ENCODE data around the gene JMY. TPM values are rescaled to one million over a fixed set of nuclear protein-coding genes. Genes with fewer than 3 reads are reported as not detected.
A peak's percentile ranks its signal among the peaks of the same experiment; 100 is the strongest.
"Not testable (repeated sequence)": the region's sequence is repeated elsewhere in the genome, so short reads cannot be mapped to it uniquely, and the experiment has no call there.

The JMY gene
- total RNA-seq, 3 donors from 2014 or later, result 5.2 to 7.8 (median 5.7) TPM

- Mint-ChIP-seq H3K4me3 (no peak overlapping the region), H3K36me3 (ENCODE audit: insufficient read depth) (no peaks in the 10 kb centered on the region), H3K4me1 (ENCODE audit: low read depth) (peaks cover 6% of the 10 kb centered on the region), H3K27me3 (ENCODE audit: low read depth) (no peaks in the 10 kb centered on the region), H3K9me3 (no peaks in the 10 kb centered on the region)
- ATAC-seq (no peak), DNase-seq (no peak)
These were observed 10.9 kb upstream of the JMY start for GRCh38 chr5:79225026-79225425.

DNA sequence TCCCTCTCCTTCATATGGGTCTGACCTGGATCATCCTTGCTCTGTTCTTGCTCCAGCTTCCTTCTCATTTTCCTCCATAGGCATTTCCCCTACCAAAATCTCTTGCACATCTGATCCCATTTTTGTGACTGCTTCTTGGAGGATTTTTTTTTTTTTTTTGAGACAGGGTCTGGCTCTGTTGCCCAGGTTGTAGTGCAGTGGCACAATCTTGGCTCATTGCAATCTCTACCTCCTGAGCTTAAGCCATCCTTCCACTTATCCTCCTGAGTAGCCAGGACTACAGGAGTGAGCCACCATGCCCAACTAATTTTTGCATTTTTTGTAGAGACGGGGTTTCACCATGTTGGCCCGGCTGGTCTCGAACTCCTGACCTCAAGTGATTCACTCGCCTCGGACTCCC, 10.5 kb upstream of the JMY start:
- ATAC-seq, result no peak
- Mint-ChIP-seq H3K4me3 (no peak overlapping the region), H3K36me3 (ENCODE audit: insufficient read depth) (no peaks in the 10 kb centered on the region), H3K4me1 (ENCODE audit: low read depth) (peaks cover 7% of the 10 kb centered on the region), H3K9me3 (no peaks in the 10 kb centered on the region), H3K27me3 (ENCODE audit: low read depth) (no peaks in the 10 kb centered on the region)
- DNase-seq, result no peak

GRCh38 chr5:79227484-79228025, 8.4 kb upstream of the JMY start:
- ATAC-seq (no peak), DNase-seq (no peak)
- peaks cover 7% of the 10 kb centered on the region for H3K4me1 Mint-ChIP-seq (ENCODE audit: low read depth)
- H3K27me3 Mint-ChIP-seq (ENCODE audit: low read depth), result no peaks in the 10 kb centered on the region
- H3K9me3 Mint-ChIP-seq, result no peaks in the 10 kb centered on the region
- no peaks in the 10 kb centered on the region for H3K36me3 Mint-ChIP-seq (ENCODE audit: insufficient read depth)
- H3K4me3 Mint-ChIP-seq, result no peak overlapping the region

DNA sequence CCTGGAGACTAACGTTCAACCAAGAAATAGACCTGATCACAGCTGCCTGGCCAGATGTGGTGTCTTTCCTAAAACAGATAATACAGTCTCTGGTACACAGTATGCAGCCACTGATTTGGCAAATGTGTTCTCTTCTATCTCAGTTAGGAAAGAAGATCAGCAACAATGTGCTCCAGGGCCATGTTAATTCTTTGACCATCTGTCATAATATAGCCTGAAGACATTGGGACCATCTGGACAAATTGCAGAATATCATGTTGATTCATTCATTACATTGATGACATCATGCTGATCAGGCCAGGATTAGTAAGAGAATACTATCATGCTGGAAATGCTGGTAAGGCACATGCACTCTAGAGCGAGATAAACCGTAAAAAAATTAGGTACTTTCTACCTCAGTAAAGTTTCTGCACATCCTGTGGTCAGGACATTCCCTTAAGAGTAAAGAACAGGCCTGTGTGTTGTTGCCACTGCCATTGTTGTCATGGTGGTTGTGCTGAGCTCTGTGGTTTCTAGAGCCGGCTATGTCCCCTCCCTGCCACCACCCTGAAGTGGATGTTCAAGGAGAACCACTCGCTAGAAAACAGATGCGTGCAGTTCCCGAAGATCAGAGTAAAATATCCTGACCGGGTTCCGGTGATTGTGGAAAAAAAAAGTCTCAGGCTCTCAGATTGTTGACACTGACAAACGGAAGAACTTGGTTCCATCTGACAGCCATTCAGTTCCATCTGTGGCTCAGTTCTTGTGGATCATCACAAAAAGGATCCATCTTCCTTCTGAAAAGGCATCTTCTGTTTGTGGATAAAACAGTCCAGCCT, 6.4 kb upstream of the JMY start:
- no peak overlapping the region for H3K4me3 Mint-ChIP-seq
- ATAC-seq, result peak; percentile 71 to 74

DNA sequence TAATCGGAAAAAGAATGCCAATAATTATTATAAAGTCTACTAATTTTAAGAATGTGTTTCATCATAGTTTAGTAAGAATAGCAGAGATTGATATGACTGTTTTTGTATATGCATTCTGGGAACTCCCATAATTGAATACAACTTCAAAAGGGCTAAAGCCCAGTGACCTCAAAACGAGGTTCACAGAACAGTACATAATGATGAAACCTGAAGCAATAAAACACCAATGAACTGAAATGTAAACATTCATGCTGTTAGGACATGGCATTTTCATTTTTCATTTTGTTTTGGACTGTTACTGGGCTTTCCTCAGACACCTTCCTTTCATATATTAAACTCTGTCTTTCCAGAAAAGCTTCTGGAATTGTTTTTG, 684 bp upstream of the JMY start:
- no peaks in the 10 kb centered on the region for H3K36me3 Mint-ChIP-seq (ENCODE audit: insufficient read depth)
- H3K4me1 Mint-ChIP-seq (ENCODE audit: low read depth), result peaks cover 18% of the 10 kb centered on the region
- DNase-seq, result no peak
- H3K9me3 Mint-ChIP-seq, result no peaks in the 10 kb centered on the region
- H3K27me3 Mint-ChIP-seq (ENCODE audit: low read depth), result no peaks in the 10 kb centered on the region
- peak; percentile 2 to 29 for ATAC-seq
- peak overlapping the region; percentile 96 for H3K4me3 Mint-ChIP-seq

More for the DNA sequence above, 6.4 kb upstream of the JMY start:
- H3K9me3 Mint-ChIP-seq, result no peaks in the 10 kb centered on the region
- peaks cover 7% of the 10 kb centered on the region for H3K4me1 Mint-ChIP-seq (ENCODE audit: low read depth)
- no peak for DNase-seq
- H3K27me3 Mint-ChIP-seq (ENCODE audit: low read depth), result no peaks in the 10 kb centered on the region
- no peaks in the 10 kb centered on the region for H3K36me3 Mint-ChIP-seq (ENCODE audit: insufficient read depth)

GRCh38 chr5:79236362-79236969, 535 bp downstream of the JMY start:
- ATAC-seq (peak; percentile 42 to 45), DNase-seq (peak; percentile 15)
- Mint-ChIP-seq H3K9me3 (no peaks in the 10 kb centered on the region), H3K36me3 (ENCODE audit: insufficient read depth) (peaks cover 3% of the 10 kb centered on the region), H3K27me3 (ENCODE audit: low read depth) (no peaks in the 10 kb centered on the region), H3K4me3 (peak overlapping the region; percentile 93), H3K4me1 (ENCODE audit: low read depth) (peaks cover 28% of the 10 kb centered on the region)

GRCh38 chr5:79236970-79237739, 1.2 kb downstream of the JMY start:
- ATAC-seq (peak; percentile 16 to 29), DNase-seq (no peak)
- no peaks in the 10 kb centered on the region for H3K9me3 Mint-ChIP-seq
- H3K4me3 Mint-ChIP-seq, result peak overlapping the region; percentile 93
- H3K4me1 Mint-ChIP-seq (ENCODE audit: low read depth), result peaks cover 35% of the 10 kb centered on the region
- no peaks in the 10 kb centered on the region for H3K27me3 Mint-ChIP-seq (ENCODE audit: low read depth)
- H3K36me3 Mint-ChIP-seq (ENCODE audit: insufficient read depth), result peaks cover 3% of the 10 kb centered on the region

DNA sequence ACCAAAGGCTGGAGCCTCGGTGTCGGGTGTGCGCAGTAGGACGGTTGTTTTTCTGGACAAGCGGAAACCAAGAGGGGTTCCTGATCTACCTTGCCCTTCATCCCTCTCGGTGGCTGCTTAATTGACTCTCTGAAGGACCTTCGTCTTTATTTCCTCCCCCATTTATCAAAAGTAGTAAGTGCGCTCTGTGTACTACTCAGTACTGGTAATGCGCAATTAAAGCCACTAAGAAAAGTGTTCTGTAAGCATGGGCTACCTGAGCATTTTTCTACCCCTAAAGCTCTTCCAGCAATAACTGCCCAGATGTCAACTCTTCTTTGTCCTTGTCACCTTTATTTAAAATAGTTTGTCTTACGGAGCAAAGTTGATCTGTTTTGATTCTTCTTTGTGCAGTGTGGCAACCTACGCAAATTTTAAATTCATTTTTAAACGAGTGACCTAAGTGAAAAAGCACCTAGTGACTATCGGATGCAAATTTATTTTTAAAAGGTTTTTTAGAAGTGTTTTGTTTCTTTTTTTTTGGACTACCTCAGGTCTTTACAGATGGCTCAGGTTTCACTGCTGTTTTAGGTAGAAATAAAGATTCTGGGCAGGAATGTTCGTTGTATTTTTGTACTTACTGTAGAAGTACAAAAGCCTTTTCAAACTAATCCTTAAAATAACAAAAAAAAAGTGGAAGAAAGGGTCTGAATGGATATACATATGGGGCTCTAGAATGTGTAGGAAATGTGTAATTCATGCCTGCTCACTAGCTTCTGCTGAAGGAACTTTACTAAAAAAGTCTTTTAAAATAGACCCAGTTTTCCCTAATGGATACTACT, 2.0 kb downstream of the JMY start:
- Mint-ChIP-seq H3K9me3 (no peaks in the 10 kb centered on the region), H3K36me3 (ENCODE audit: insufficient read depth) (peaks cover 3% of the 10 kb centered on the region), H3K4me1 (ENCODE audit: low read depth) (peaks cover 43% of the 10 kb centered on the region), H3K4me3 (peak overlapping the region; percentile 93), H3K27me3 (ENCODE audit: low read depth) (no peaks in the 10 kb centered on the region)
- DNase-seq (no peak), ATAC-seq (no peak)

DNA sequence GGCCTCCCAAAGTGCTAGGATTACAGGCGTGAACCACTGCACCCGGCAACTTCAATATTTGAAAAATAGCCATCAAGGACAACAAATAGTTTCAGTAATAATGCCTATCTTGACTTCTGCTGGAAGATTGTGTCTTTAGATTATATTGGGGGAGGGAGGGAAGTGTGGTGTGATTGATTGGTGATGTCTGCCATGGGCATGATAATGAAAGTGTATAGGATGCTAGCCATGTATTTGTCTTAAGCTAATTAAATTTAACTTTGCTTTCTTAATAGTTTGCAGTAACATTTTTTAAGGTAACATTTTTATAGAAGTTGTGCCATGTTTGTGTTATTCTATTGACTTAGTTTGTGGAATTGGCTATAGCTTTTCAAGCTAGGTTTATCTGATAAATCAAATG, 4.6 kb downstream of the JMY start:
- ATAC-seq (no peak), DNase-seq (no peak)
- Mint-ChIP-seq H3K4me1 (ENCODE audit: low read depth) (peaks cover 65% of the 10 kb centered on the region), H3K9me3 (no peaks in the 10 kb centered on the region), H3K36me3 (ENCODE audit: insufficient read depth) (peaks cover 3% of the 10 kb centered on the region), H3K27me3 (ENCODE audit: low read depth) (no peaks in the 10 kb centered on the region), H3K4me3 (peak overlapping the region; percentile 42)

DNA sequence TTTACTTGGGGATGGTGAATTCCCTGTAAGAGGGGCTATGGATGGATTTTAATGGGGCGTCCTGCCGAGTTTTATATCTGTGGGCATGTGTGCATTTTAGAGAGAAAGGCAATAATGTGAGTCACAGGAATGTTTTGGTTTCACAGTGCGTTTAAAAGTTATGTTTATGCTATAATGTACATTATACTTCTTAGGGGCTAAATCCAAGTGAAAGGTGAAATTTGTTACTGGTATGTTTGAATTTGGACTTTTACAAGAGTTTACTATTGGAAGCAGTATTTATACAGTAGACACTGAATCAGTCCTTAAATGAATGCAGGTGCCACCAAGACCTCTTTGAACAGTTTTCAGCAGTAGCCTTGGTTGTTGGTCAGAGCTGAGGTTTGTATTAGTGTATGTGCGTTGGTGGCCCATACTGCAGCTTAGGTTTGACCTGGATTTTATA, 5.6 kb downstream of the JMY start:
- H3K4me3 Mint-ChIP-seq, result peak overlapping the region; percentile 31
- H3K9me3 Mint-ChIP-seq, result no peaks in the 10 kb centered on the region
- H3K27me3 Mint-ChIP-seq (ENCODE audit: low read depth), result no peaks in the 10 kb centered on the region
- DNase-seq, result no peak
- H3K4me1 Mint-ChIP-seq (ENCODE audit: low read depth), result peaks cover 71% of the 10 kb centered on the region
- ATAC-seq, result no peak
- H3K36me3 Mint-ChIP-seq (ENCODE audit: insufficient read depth), result peaks cover 3% of the 10 kb centered on the region

DNA sequence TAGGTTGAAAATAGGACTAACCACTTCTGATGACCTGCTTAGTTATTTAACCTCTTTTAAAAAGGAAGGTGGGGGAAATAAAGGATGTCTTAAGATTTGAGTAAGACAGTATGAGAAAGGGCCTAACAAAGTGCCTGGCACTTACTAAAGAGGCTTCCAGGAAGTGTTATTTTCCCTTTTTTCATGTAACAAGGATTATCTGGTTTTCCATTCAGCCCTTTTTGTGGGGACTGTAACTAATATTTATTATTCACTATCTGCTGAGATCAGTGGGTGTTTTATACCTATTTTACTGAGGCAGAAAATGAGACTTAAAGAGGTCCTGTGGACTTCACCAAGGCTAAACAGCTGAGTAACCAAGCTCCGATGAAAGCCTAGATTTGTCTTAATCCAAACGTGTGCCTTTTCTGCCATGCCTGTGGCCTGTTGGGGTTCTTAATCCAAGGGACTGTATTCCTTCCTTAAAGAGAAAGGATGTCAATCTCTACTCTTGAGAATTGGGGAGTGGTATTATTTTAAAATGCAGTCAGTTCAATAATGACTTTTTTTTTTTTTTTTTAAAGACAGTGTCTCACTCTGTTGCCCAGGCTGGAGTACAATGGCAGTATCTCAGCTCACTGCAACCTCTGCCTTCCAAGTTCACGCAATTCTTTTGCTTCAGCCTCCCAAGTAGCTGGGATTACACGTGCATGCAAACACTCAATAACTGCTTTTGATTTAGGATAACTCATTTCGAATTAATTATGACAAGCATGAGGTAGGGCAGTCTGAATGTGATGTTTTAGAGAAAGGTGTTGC, 6.5 kb downstream of the JMY start:
- Mint-ChIP-seq H3K36me3 (ENCODE audit: insufficient read depth) (peaks cover 3% of the 10 kb centered on the region), H3K4me3 (peak overlapping the region; percentile 1), H3K27me3 (ENCODE audit: low read depth) (no peaks in the 10 kb centered on the region), H3K9me3 (no peaks in the 10 kb centered on the region), H3K4me1 (ENCODE audit: low read depth) (peaks cover 71% of the 10 kb centered on the region)
- ATAC-seq (no peak), DNase-seq (no peak)

DNA sequence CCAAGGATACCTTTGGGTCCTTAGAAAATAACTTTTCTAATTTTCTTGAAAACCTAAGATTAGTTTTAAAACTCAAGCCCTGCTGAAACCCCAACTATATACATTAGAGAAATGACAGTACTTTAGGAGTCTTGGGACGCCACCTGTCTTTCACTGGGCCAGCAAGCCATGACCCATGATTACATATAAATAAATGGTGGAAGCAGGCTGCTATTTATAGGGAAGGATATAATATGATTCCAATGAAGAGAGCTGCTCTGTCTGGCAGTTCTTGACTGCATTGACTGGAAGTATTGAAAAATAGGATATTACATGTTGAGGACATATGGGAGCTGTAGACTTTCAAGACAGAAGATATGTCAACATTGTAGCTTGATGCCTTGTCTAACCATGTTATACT, 7.3 kb downstream of the JMY start:
- no peak for DNase-seq
- H3K4me1 Mint-ChIP-seq (ENCODE audit: low read depth), result peaks cover 64% of the 10 kb centered on the region
- peaks cover 3% of the 10 kb centered on the region for H3K36me3 Mint-ChIP-seq (ENCODE audit: insufficient read depth)
- no peaks in the 10 kb centered on the region for H3K27me3 Mint-ChIP-seq (ENCODE audit: low read depth)
- H3K9me3 Mint-ChIP-seq, result no peaks in the 10 kb centered on the region
- no peak overlapping the region for H3K4me3 Mint-ChIP-seq
- ATAC-seq, result no peak

DNA sequence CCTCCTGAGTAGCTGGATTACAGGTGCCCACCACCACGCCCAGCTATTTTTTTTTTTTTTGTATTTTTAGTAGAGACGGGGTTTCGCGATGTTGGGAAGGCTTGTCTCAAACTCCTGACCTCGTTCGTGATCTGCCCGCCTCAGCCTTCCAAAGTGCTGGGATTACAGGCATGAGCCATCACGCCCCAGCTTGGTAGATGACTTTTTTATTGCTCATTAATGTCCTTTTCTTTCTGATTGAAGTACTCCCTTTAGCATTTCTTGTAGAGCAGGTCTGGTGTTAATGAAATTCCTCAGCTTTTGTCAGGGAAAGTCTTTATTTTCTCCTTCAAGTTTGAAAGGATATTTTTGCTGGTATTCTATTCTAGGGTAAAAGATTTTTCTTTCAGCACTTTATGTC, 18.1 kb downstream of the JMY start:
- H3K36me3 Mint-ChIP-seq (ENCODE audit: insufficient read depth), result peaks cover 15% of the 10 kb centered on the region
- H3K9me3 Mint-ChIP-seq; H3K27me3 Mint-ChIP-seq (ENCODE audit: low read depth); ATAC-seq; H3K4me3 Mint-ChIP-seq; DNase-seq: not testable (repeated sequence)
- peaks cover 58% of the 10 kb centered on the region for H3K4me1 Mint-ChIP-seq (ENCODE audit: low read depth)

Measured in activated T-cell treated with anti-CD3 and anti-CD28 coated beads, Interleukin-2, amount 50 U/mL, for 4 hours (primary cell).